Measurements from ENCODE around the gene KLHL17. TPM values are rescaled to one million over a fixed set of nuclear protein-coding genes. Genes with fewer than 3 reads are reported as not detected.

KLHL17 gene
- total and polyA plus RNA-seq, 9 of the 15 experiments (the other 6 are each of a cell fraction or from before 2014, with no cell fraction given) = 0.14 to 84.8 (median 13.0) TPM

GRCh38 chr1:921011-921837 lies 39.2 kb upstream of the KLHL17 start (continued):
- TF ChIP-seq ZNF134 (CRISPR knock-in tag; conservative IDR thresholded peaks at IDR 0.05) (no peak), SLC30A9 (CRISPR knock-in tag; IDR thresholded peaks at IDR 0.05) (no peak), RBFOX2 (IDR thresholded peaks at IDR 0.05; ENCODE audit: low read depth, low read length) (0 out of 2 replicates have a peak, but pooled peaks have one; percentile 42), LEF1 (IDR thresholded peaks at IDR 0.05) (peak; percentile 23; the same call in 1 of the 2 replicates), DACH1 (IDR thresholded peaks at IDR 0.05; ENCODE audit: partially characterized antibody) (no peak), CBFA2T2 (conservative IDR thresholded peaks at IDR 0.05) (peak; percentile 24; the same call in 1 of the 2 replicates), ZNF764 (CRISPR knock-in tag; IDR thresholded peaks at IDR 0.05; ENCODE audit: low read depth) (no peak), ZKSCAN1 (IDR thresholded peaks at IDR 0.05; ENCODE audit: low read depth, low read length) (peak; percentile 53; the same call in 1 of the 2 replicates), E2F6 (IDR thresholded peaks at IDR 0.05; ENCODE audit: borderline replicate concordance in 1 of 2, extremely low read depth in 1 of 2, insufficient read depth in 1 of 2, insufficient read length in 1 of 2, low read depth in 1 of 2, low read length in 1 of 2, poor library complexity in 1 of 2, severe bottlenecking in 1 of 2) (peak in 1 of 2 experiments; percentile 57), CTBP1 (IDR thresholded peaks at IDR 0.05; ENCODE audit: borderline replicate concordance) (peak; percentile 87), FOXM1 (IDR thresholded peaks at IDR 0.05; ENCODE audit: low read depth) (peak; percentile 77), FOXM1 (CRISPR knock-in tag; IDR thresholded peaks at IDR 0.05; ENCODE audit: low read depth) (no peak), CTCF (IDR thresholded peaks at IDR 0.05 in 2 of 3, conservative IDR thresholded peaks at IDR 0.05 in 1 of 3; ENCODE audit: insufficient read depth in 2 of 3, low read depth in 1 of 3, low read length in 3 of 3) (peak; percentile 48 to 77 (median 56); a peak in 5 of 6 replicates), VEZF1 (CRISPR knock-in tag; IDR thresholded peaks at IDR 0.05) (peak; percentile 97)
- TF ChIP-seq, protein P1, sequence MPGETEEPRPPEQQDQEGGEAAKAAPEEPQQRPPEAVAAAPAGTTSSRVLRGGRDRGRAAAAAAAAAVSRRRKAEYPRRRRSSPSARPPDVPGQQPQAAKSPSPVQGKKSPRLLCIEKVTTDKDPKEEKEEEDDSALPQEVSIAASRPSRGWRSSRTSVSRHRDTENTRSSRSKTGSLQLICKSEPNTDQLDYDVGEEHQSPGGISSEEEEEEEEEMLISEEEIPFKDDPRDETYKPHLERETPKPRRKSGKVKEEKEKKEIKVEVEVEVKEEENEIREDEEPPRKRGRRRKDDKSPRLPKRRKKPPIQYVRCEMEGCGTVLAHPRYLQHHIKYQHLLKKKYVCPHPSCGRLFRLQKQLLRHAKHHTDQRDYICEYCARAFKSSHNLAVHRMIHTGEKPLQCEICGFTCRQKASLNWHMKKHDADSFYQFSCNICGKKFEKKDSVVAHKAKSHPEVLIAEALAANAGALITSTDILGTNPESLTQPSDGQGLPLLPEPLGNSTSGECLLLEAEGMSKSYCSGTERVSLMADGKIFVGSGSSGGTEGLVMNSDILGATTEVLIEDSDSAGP (CRISPR knock-in tag; IDR thresholded peaks at IDR 0.05) = peak; percentile 63; the same call in 1 of the 2 replicates
- TF ChIP-seq, protein P2, sequence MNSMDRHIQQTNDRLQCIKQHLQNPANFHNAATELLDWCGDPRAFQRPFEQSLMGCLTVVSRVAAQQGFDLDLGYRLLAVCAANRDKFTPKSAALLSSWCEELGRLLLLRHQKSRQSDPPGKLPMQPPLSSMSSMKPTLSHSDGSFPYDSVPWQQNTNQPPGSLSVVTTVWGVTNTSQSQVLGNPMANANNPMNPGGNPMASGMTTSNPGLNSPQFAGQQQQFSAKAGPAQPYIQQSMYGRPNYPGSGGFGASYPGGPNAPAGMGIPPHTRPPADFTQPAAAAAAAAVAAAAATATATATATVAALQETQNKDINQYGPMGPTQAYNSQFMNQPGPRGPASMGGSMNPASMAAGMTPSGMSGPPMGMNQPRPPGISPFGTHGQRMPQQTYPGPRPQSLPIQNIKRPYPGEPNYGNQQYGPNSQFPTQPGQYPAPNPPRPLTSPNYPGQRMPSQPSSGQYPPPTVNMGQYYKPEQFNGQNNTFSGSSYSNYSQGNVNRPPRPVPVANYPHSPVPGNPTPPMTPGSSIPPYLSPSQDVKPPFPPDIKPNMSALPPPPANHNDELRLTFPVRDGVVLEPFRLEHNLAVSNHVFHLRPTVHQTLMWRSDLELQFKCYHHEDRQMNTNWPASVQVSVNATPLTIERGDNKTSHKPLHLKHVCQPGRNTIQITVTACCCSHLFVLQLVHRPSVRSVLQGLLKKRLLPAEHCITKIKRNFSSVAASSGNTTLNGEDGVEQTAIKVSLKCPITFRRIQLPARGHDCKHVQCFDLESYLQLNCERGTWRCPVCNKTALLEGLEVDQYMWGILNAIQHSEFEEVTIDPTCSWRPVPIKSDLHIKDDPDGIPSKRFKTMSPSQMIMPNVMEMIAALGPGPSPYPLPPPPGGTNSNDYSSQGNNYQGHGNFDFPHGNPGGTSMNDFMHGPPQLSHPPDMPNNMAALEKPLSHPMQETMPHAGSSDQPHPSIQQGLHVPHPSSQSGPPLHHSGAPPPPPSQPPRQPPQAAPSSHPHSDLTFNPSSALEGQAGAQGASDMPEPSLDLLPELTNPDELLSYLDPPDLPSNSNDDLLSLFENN (IDR thresholded peaks at IDR 0.05; ENCODE audit: low read depth in 2 of 2, low read length in 2 of 2) = peak in 1 of 2 experiments; percentile 58; a peak in 1 of 4 replicates
